NCI-H2081 treated with DMSO at 0.1 percent for 48 hours (cell line): Measurements from ENCODE around the gene TPPP.
"Not testable (repeated sequence)": the region's sequence is repeated elsewhere in the genome, so short reads cannot be mapped to it uniquely, and the experiment has no call there.

ENCODE experiments used
- DNase-seq: peaks from one replicate; lab custom pipeline; 2025; lab: John Stamatoyannopoulos, UW

Gene TPPP

DNA sequence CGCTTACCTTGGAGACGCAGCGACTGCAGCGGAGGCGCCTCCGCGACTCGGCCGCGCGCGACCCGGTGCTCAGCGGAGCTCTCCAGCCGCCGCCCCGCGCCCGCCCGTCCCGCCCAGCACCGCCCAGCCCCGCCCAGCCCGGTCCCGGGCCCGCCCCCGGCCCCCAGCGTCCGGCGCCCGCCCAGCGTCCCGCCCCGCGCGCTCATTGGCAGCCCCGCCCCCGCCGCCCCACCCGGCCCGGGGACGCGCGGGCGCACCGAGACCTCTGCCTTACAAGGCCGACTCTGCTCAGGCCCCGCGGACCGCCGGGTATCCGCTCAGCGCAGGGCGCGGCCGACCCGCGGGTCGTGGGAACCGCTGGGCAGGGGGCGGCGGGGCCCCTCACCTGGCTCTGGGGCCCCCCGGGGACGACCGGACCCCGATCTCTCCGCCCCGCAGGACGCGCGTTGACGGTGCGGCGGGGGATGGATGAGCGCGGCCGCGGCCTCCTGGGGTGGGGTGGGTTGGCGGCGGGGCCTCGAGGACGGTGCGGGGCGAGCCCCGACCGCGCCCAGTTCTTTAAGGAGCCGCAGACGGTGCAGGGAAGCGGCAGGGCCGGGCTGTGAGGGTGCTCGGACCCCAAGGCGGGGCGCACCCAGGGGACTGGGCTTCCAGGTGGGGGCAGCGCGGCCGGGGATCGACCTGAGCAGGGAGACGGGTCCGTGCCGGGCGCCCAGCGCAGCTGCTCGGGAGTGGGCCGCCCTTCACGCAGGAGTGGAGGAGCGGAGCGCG is at the start of gene TPPP:
TPPP (minus strand) TSS at position 82 of the 771 bp plus-strand sequence. CDS start 15,292 bp downstream, outside the sequence.
- not testable (repeated sequence) for DNase-seq

DNA sequence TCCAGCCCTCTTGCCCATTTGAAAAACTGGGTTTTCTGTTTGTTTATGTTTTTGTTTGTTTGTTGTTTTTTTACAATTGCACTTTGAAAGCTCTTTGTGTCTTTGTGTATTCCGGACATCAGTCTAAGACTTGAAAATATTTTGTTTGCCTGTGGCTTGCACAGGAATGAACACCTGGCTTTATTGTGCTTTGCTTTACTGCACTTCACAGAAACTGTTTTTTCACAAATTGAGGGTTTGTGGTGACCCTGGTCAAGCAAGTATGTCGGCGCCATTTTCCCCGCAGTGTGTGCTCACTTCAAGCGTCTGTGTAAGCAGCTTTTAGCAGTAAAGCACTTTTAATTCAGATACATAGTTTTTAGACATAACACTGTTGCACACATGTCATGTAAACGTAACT is 49.1 kb upstream of the TPPP start:
- DNase-seq, result not testable (repeated sequence)

GRCh38 chr5:734145-734544 is 41.0 kb upstream of the TPPP start:
- DNase-seq, result not testable (repeated sequence)

DNA sequence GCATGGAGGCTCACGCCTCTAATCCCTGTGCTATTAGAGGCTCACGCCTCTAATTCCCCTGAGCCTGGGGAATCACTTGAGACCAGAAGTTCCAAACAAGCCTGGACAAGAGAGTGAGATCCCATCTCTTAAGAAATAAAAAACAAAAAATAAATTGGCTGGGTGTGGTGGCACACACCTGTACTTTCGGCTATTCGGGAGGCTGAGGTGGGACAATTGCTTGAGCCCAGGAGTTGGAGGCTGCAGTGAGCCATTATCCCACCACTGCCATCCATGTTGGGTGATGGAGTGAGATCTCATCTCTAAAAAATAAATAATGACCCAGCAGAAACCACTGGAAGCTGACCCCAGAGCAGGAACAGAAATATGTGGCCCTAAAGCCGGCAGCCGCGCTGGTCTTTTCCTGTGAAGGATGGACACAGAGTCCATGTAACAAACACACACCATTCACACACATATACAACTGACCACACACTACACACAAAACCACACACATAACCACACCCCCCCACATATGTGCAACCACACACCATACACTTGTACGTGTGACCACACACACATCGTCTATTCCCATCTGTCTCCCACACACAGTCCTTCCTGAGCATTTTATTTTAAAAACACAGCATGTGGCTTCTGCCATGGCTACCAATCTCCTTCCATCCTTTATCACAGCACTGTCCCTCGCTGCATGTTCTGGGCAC is 39.8 kb upstream of the TPPP start:
- not testable (repeated sequence) for DNase-seq

GRCh38 chr5:729225-729624 is 36.1 kb upstream of the TPPP start:
- not testable (repeated sequence) for DNase-seq

DNA sequence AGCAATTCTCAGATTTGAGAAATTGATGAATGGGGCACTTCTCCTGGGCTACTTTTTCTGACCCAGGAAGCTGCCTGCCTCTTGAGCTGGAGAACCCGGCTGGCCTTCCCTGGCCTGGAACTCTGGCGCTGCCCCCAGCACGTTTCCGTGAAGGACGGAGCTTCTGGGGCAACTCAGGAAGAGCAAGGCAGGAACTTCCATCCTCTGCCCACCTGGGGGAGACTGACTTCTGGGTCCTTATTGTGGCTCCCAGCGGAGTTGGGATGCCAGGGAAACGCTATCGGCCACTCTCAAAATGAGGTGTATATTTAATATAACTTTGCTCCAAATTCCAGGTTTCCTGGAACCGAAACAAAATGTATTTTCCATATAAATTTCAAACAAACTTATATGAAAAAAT is 33.9 kb upstream of the TPPP start:
- not testable (repeated sequence) for DNase-seq

GRCh38 chr5:723865-724264 is 30.7 kb upstream of the TPPP start:
- DNase-seq, result not testable (repeated sequence)

DNA sequence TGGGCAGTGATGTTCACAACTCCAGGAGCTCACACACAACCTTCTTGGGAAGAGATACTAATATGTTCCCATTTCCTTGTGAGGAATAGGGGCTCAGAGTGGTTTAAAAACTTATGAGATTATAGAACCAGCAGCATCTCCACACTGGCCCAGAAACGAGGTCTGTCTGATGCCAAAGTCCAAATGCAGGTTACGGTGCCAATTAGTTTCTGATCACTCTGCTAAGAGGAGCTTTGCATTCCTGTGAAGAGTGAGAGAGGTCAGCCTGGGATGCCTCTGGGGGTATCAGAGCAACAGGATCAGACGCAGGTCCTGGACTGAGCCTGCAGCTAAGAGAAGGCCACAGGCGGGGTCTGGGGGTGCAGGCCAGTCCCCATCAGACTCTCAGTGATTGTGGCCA is 30.2 kb upstream of the TPPP start:
- DNase-seq, result not testable (repeated sequence)

- DNase-seq, result not testable (repeated sequence)
Observed at GRCh38 chr5:719379-719778, 26.2 kb upstream of the TPPP start.

DNA sequence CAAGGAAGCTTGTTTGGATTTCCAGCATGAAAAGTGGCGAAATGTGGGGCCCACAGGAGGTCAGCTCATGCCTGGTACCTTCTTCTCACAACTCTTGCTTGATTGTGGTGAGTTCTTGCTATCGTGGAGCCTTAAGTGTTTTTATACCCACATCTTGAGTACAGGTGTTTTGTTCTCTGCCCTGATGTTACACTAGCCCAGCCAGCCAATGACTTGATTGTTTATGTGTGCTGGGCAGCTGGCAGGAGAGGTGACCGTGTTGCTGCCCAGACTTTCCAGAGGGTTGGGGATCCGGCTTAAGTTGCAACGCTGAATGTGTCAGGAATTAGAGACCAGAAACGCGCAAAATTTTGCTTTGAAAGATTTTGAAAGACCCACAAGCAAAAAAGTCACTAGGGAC is 24.0 kb upstream of the TPPP start:
- DNase-seq, result no peak

DNA sequence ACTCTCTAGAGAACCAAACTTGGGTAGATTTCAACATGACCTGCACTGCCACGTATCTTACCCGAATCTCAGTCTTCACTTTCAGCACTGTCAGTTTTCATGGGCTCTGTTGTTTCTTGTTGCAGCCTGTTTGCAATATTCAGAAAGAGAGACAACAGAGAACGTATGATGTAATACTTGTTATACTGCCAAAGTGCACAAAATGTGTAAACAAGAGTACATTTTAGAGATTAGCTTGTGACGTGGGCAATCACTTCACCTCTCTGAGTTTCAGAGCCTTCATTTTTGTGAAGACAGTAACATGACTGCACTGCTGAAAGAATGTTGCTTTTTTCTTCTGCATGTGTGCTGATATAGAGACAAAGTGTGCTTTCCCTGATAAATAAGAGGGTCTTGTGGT is 23.6 kb upstream of the TPPP start:
- not testable (repeated sequence) for DNase-seq

DNA sequence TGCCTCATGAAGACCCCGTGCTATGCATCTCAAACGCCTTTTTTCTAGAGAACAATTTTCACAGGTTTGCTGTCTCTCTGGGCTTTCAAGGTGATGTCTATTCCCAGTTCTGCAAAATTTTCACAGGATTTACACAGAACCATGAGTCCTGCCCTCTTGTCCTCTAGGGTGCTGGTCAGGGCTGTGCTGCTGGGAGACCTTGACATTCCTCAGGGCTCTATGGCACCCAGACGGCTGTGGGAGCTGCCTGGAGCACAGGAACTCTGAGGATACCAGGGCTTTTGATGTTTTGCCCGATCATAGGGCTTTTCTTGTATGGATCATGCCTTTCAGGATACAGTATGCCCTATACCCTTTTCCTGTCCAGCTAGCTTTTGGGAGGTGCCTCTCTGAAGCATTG is 22.5 kb upstream of the TPPP start:
- DNase-seq, result not testable (repeated sequence)

DNA sequence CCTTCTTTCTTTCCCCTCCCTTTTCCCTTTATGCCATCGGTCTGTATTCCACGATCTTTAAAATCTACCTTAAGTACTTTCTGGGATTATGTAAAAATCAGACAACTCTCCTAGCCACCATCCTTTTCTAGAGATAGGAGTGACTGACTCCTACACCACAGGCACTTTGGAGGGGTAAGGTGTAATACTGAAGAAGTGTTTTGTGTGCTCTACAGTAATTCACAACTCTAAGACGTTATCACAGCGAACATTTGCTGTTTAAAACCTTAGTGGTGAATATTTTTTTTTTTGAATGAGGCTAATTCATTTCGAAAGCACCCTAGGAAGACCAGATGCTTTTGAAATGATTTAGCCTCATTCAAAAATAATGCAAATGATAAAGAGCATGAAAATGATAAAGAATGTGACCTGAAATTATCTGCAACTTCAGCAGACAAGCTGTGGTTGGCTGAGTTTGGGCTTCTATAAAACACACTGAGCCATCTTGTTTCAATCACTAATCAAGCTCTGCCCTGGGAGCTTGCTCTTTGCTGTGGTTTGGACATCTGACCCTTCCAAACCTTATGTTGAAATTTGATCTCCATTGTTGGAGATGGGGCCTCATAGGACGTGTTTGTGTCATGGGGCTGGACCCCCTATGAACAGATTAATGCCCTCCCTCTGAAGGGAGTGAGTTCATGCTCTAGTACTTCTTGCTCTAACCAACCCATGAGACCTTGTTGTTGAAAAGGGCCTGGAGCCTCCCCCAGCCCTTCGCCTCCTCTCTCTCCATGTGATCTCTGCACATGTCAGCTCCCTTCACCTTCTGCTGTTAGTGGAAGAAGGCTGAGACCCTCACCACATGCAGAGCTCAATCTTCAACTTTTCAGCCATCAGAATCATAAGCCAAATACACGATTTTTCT is 21.3 kb upstream of the TPPP start:
- not testable (repeated sequence) for DNase-seq

GRCh38 chr5:713686-714085 is 20.5 kb upstream of the TPPP start:
- not testable (repeated sequence) for DNase-seq

- DNase-seq, result not testable (repeated sequence)
Observed at GRCh38 chr5:708848-709517, 15.8 kb upstream of the TPPP start.

DNA sequence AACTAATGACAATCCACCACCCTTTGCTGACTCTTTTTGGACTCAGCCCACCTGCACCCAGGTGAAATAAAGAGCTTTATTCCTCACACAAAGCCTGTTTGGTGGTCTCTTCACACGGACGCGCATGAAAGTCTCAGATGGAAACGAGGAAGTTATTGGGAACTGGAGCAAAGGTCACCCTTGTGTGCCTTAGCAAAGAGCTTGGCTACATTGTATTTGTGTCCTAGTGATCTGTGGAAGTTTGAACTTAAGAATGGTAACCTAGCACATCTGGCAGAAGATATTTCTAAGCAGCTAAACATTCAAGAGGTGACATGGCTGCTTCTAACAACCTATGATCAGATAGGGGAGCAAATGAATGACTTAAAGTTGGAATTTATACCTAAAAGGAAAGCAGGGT is 15.2 kb upstream of the TPPP start:
- not testable (repeated sequence) for DNase-seq

GRCh38 chr5:706127-706526 is 13.0 kb upstream of the TPPP start:
- DNase-seq, result not testable (repeated sequence)

DNA sequence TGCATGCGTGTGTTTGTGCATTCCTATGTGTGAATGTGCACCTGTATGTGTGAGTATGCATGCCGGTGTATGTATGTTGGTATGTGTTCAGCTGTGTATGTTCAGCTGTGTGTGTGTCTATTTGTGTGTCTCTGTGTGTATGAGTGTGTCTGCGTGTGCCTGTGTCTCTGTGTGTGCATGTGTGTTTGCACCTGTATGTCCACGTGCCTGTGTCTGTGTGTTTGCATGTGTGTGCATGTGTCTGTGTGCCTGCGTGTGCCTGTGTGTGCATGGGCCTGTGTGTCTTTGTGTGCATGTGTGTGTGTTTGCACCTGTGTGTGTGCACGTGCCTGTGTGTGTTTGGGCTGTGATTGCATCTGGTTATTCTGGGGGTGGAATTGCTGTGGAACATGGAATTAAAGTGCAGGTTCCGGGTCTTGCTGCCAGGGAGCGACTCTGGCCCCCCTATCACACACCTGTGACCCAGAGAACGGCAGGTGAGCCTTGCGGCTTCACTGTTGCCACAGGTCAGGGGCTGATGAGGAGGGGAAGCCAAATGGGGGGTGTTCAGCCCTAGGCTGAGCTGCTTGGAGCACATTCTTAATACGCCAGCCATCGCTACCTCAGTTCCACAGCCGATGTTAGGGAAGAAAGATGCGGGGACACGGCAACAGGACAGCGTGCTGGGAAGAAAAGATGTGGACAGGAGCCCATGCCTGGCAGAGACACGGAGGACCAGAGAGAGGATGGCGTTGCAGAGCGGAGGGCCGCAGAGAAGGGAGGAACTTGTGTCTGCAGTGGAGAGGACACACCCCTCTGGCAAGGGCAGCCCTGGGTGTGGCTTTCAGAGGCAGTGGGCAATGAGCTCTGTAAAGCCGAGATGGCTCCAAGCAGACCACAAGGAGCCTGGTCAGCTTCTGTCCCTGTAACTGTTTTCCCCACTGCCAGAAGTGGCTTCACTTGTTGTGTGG is 3.9 kb upstream of the TPPP start:
- not testable (repeated sequence) for DNase-seq

GRCh38 chr5:696191-696590 is 3.0 kb upstream of the TPPP start:
- DNase-seq, result not testable (repeated sequence)

GRCh38 chr5:695475-695874 is 2.3 kb upstream of the TPPP start:
- not testable (repeated sequence) for DNase-seq
